ENCODE data around the gene ATXN10.

The ATXN10 gene

DNA sequence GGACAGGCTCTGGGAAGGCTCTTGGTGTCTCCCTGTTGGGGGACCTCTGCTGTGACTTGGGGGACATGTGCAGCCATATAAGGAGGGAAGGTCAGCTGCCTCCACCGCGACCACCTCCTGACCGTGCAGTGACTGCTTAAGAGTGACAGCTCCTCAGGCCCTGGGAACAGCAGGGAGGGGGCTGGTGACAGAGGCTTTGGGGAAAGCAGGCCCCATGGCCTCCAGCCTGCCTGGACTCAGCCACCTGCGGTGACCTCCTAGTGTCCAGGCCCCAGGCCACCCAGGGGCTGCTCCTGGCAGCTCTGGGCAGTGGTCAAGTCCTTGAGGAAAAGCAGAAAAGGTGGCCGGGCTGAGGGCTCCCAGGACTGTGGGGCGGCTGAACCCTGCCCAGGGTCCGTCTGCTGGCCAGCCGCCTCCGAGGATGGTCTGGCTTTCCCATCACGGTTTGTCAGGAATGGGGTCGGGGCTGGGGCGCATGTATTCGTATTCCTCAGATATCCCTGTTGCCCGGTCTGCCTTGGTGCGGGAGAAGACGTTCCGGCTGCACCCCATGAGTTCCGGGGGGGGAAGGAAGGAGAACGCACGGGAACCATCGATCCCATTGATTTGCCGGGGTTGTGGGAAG is 208.6 kb downstream of the ATXN10 start:
- Histone ChIP-seq H3K4me1 (ENCODE audit: control insufficient read depth, low read length) (no peaks in the 10 kb centered on the region), H3K27me3 (ENCODE audit: control insufficient read depth, low read length) (no peaks in the 10 kb centered on the region), H3K36me3 (ENCODE audit: control insufficient read depth, low read length) (no peaks in the 10 kb centered on the region), H3K4me2 (ENCODE audit: low read length) (no peak overlapping the region), H4K20me1 (ENCODE audit: control insufficient read depth, insufficient read depth, low read depth, low read length) (no peaks in the 10 kb centered on the region), H3F3A (ENCODE audit: control insufficient read depth, insufficient read depth) (no peaks in the 10 kb centered on the region), H3K9me3 (ENCODE audit: control insufficient read depth, insufficient read depth, low read length) (no peaks in the 10 kb centered on the region), H3K9me2 (replicated peaks; ENCODE audit: control insufficient read depth, low read length) (no peaks in the 10 kb centered on the region), H3K27ac (ENCODE audit: low read depth, low read length) (no peak overlapping the region), H3K79me2 (ENCODE audit: control insufficient read depth, low read length) (no peaks in the 10 kb centered on the region), H3K4me3 (ENCODE audit: low read length) (no peak overlapping the region)
- TF ChIP-seq, protein P1, sequence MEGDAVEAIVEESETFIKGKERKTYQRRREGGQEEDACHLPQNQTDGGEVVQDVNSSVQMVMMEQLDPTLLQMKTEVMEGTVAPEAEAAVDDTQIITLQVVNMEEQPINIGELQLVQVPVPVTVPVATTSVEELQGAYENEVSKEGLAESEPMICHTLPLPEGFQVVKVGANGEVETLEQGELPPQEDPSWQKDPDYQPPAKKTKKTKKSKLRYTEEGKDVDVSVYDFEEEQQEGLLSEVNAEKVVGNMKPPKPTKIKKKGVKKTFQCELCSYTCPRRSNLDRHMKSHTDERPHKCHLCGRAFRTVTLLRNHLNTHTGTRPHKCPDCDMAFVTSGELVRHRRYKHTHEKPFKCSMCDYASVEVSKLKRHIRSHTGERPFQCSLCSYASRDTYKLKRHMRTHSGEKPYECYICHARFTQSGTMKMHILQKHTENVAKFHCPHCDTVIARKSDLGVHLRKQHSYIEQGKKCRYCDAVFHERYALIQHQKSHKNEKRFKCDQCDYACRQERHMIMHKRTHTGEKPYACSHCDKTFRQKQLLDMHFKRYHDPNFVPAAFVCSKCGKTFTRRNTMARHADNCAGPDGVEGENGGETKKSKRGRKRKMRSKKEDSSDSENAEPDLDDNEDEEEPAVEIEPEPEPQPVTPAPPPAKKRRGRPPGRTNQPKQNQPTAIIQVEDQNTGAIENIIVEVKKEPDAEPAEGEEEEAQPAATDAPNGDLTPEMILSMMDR (IDR thresholded peaks at IDR 0.05; ENCODE audit: low read depth, low read length, poor library complexity, severe bottlenecking), result no peak
- no peak for TF ChIP-seq EZH2phosphoT487 (IDR thresholded peaks at IDR 0.05; ENCODE audit: borderline replicate concordance, low read length)

DNA sequence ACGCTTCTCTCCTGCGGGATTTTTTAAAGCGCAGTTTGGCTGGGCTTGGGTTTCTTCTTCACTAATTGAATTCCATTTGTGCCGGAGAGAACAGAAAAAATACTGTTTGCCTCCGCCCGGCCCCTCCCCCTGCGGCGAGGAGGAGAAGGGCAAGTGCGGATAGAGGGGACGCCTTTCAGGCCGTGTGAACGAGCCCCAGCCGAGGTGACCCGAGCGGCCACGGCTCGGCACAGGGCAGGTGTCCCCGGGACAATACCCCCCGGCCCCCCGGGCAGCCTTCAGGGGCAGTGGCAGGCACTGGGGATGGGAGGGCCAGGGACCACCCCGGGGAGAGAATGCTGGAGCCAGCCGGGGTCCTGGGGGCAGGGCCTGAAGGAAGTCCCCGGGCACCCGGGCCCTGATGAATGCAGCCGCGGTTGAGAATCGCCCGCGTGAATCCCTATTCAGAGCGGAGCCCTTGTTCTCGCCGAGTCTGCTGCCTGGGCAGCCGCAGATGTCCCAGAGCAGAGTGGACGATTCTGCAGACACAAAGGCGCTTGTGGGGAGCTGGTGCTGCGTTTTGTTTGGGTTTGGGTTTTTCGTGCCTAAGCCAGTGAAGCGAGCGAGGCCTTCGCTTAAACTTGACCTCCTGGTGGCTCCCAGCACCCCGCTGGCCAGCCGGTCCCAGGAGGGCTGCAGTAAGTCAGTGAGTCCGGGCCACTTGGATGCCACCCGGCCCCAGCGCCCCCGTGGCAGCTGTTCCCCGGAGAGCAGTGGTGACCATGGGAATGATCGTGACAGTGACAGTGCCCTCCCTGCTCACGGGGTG is 209.3 kb downstream of the ATXN10 start:
- no peak overlapping the region for H3K4me3 ChIP-seq (ENCODE audit: low read length)
- TF ChIP-seq, protein P1 (IDR thresholded peaks at IDR 0.05; ENCODE audit: low read depth, low read length, poor library complexity, severe bottlenecking), result no peak
- no peak for TF ChIP-seq EZH2phosphoT487 (IDR thresholded peaks at IDR 0.05; ENCODE audit: borderline replicate concordance, low read length)
- H3K79me2 ChIP-seq (ENCODE audit: control insufficient read depth, low read length), result no peaks in the 10 kb centered on the region
- H3K4me2 ChIP-seq (ENCODE audit: low read length), result no peak overlapping the region
- no peaks in the 10 kb centered on the region for H3K9me2 ChIP-seq (replicated peaks; ENCODE audit: control insufficient read depth, low read length)
- no peaks in the 10 kb centered on the region for H4K20me1 ChIP-seq (ENCODE audit: control insufficient read depth, insufficient read depth, low read depth, low read length)
- no peaks in the 10 kb centered on the region for H3F3A ChIP-seq (ENCODE audit: control insufficient read depth, insufficient read depth)
- no peaks in the 10 kb centered on the region for H3K9me3 ChIP-seq (ENCODE audit: control insufficient read depth, insufficient read depth, low read length)
- no peaks in the 10 kb centered on the region for H3K36me3 ChIP-seq (ENCODE audit: control insufficient read depth, low read length)
- no peak overlapping the region for H3K27ac ChIP-seq (ENCODE audit: low read depth, low read length)
- H3K4me1 ChIP-seq (ENCODE audit: control insufficient read depth, low read length), result no peaks in the 10 kb centered on the region
- no peaks in the 10 kb centered on the region for H3K27me3 ChIP-seq (ENCODE audit: control insufficient read depth, low read length)

- Histone ChIP-seq H3K4me1 (ENCODE audit: control insufficient read depth, low read length) (no peaks in the 10 kb centered on the region), H4K20me1 (ENCODE audit: control insufficient read depth, insufficient read depth, low read depth, low read length) (no peaks in the 10 kb centered on the region), H3K4me3 (ENCODE audit: low read length) (no peak overlapping the region), H3K9me3 (ENCODE audit: control insufficient read depth, insufficient read depth, low read length) (no peaks in the 10 kb centered on the region), H3K9me2 (replicated peaks; ENCODE audit: control insufficient read depth, low read length) (no peaks in the 10 kb centered on the region), H3F3A (ENCODE audit: control insufficient read depth, insufficient read depth) (no peaks in the 10 kb centered on the region), H3K4me2 (ENCODE audit: low read length) (no peak overlapping the region), H3K79me2 (ENCODE audit: control insufficient read depth, low read length) (no peaks in the 10 kb centered on the region), H3K27ac (ENCODE audit: low read depth, low read length) (no peak overlapping the region), H3K27me3 (ENCODE audit: control insufficient read depth, low read length) (no peaks in the 10 kb centered on the region), H3K36me3 (ENCODE audit: control insufficient read depth, low read length) (no peaks in the 10 kb centered on the region)
- TF ChIP-seq, protein P1 (IDR thresholded peaks at IDR 0.05; ENCODE audit: low read depth, low read length, poor library complexity, severe bottlenecking), result no peak
- TF ChIP-seq EZH2phosphoT487 (IDR thresholded peaks at IDR 0.05; ENCODE audit: borderline replicate concordance, low read length), result no peak
These were observed 209.9 kb downstream of the ATXN10 start for GRCh38 chr22:45881524-45881875.

Measured in DOHH2 (cell line).